GM21367 (cell line): ENCODE results near the gene COX19.

Experiments
- ATAC-seq: cut with Tn5 transposase; IDR thresholded peaks from one replicate; pipeline ENCODE4 v1.9.1; 2021; ENCODE audit not compliant: unreplicated experiment

COX19 gene

GRCh38 chr7:992709-993607, 17.6 kb upstream of the COX19 start:
- peak; percentile 76 for ATAC-seq

DNA sequence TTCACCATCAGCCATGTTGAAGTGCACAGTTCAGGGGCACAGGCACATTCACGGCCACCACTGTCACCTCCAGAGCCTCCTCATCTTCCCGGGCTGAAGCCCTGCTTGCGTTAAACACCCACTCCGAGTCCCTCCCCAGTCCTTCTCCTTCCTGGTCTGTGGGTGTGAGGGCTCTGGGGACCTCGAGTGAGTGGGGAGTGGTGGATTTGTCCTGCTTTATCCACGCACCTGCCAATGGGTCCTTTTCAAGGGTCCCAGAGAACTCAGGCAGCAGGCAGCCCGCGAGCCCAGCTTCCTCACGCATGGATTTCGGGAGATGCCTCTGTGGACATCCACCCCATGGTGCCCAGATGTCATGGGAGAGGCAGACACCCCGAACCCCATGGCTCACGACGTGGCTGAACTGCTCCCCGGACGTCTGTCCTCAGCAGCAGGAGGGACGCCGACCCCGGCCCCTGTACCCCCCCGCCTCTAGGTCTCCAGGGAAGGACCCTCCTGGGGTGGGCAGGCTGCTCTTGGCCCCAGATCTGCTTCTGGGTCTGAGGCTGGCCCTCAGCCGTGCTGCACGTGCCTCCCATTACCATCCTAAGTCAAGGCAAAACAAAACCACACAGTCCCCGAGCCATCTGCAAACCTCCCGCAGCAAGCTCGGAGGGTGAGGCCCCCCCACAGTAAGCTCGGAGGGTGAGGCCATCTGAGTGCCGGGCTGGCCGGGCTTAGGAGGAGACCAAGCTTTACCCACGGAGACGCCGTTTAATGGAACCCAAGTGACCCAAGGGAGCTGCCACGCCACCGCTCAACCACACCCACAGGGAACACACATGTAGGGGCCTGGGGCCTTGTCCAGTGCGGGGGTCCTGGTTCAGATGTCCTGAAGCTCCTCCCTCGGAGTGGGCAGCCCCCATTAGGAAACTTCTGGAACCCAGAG, 16.6 kb upstream of the COX19 start:
- no peak for ATAC-seq

DNA sequence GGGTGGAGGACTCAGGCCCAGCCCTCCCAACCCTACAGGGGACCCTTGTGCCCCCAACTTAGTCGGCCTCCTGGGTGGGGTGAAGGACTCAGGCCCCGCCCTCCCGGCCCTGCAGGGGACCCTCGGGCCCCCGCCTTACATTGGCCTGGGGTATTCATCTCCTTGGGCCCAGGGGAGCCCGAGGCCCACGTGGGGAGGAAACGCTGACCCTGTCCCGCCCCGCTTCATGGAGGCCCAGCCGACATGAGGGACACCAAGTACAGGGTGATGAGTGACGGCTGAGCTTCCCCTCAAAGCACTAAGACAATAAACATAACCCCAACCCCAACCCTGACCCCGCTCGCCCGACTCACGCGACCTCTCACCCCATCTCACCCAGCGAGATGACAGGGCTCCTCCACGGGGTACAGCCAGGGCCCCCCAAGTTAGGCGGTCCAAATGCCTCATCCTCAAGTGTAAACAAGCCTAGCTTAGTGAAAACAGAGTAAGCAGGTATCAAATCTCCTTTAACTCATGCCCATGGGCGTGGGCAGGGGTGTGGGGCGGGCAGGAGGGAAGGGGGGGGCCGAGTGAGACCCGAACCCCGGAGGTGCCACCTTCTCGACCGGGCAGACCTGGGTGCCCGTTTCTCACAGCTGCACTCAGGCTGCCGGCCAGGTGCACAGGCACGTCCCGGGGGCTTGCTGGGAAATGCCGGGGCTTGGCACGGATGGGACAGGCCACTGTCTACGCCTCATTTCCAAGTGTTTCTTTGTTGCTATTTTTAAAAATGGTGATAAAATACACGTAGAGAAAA, 15.8 kb upstream of the COX19 start:
- ATAC-seq, result no peak

DNA sequence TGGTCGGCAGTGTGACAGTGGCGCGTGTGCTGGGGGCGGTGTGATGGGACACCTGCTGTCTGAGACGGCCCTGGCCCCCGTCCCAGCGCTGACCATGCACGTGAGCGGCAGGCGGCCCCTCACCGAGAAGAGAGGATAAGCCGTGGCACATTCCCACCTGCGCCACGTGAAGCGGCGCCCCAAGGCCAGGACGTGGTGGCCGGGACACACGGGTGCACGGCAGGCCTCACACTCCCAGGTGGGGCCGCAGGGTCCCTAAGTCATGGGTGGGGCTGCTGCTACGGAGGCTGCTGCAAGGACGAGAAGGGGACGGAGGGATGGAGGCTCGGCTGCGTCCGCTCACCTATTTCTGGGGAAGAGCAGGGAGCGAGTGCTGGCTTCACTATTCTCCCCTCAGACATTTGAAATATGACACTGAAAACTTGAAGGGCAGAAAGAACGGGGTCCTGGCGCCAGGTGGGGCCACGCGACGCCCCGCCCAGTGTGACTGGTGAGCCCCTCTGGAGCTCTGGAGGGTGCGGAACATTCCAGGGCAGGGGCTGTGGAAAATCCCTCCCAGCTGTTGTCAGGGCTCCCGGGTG, 15.1 kb upstream of the COX19 start:
- no peak for ATAC-seq

- ATAC-seq, result no peak
These were observed 13.7 kb upstream of the COX19 start for GRCh38 chr7:988963-989529.

- ATAC-seq, result no peak
These were observed 13.1 kb upstream of the COX19 start for GRCh38 chr7:988426-988911.

DNA sequence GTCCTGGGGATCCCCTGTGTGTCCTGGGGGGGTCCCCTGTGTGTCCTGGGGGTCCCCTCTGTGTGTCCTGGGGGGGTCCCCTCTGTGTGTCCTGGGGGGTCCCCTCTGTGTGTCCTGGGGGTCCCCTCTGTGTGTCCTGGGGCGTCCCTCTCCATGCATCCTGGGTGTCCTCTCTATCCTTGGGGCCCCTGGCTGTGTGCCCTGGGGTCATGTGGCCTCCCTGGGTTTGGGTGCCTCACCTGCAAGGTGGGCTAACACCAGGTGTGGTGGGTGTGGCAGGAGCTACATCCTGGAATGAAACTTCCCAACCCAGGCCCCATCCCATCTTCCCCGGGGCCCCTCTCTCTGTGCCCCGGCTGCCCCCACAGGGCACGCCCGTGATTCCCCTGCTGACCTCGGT, 12.6 kb upstream of the COX19 start:
- no peak for ATAC-seq

GRCh38 chr7:986766-987751, 11.7 kb upstream of the COX19 start:
- ATAC-seq, result no peak

- no peak for ATAC-seq
These were observed 10.8 kb upstream of the COX19 start for GRCh38 chr7:985915-986741.

- no peak for ATAC-seq
These were observed 9.7 kb upstream of the COX19 start for GRCh38 chr7:985127-985416.

GRCh38 chr7:984361-985126, 9.2 kb upstream of the COX19 start:
- no peak for ATAC-seq

DNA sequence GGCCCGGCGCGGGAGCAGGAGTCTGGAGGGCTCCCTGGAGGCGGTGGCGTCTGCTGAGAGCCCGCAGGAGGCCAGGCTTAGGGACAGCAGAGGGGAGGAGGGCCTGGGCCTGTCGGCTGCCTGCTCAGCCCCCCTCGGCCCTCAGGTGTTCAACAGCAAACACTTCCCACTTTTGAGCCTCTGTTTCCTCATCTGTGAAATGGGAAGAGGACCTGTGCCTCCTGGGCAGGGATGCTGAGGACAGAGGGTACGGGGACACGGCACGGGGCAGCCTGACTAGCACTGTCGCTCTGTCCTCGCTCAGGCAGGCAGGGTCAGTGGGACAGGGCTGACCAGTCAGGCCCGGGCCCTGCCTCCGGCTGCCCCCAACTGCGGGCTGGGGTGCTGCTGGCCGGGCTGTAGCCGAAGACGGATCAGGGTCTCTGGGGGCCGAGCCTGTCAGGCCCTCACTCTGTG, 8.3 kb upstream of the COX19 start:
- ATAC-seq, result no peak

- ATAC-seq, result no peak
These were observed 7.8 kb upstream of the COX19 start, which contains the start of gene CYP2W1 for GRCh38 chr7:983004-983615. Gene CYP2W1, plus strand, starts transcription at chr7:983181. Its CDS starts 31 bp downstream, at chr7:983212.

DNA sequence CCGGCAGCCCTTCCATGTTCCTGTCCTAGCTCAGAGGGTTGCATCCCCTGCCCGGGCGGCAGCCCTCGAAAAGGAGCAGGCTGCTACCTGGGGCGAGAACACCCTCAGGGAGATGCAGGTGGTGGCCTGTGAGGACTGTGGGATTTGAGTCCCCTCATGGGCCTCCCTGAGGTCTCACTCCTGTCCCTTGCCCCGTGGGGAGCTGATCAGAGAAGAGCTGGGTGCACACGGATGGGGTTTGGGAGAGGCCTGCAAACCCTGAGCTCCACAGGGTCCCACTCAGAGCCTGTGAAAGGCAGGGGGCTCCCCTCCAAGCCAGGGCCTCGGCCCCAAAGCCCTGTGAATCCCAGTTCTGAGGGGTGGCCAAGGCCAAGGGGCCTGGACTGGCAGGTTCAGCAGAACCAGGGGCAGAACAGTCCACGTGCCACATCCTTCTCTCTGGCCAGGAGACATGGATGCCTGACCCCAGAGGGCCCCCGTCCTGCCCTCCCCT, 7.2 kb upstream of the COX19 start:
- ATAC-seq, result no peak

DNA sequence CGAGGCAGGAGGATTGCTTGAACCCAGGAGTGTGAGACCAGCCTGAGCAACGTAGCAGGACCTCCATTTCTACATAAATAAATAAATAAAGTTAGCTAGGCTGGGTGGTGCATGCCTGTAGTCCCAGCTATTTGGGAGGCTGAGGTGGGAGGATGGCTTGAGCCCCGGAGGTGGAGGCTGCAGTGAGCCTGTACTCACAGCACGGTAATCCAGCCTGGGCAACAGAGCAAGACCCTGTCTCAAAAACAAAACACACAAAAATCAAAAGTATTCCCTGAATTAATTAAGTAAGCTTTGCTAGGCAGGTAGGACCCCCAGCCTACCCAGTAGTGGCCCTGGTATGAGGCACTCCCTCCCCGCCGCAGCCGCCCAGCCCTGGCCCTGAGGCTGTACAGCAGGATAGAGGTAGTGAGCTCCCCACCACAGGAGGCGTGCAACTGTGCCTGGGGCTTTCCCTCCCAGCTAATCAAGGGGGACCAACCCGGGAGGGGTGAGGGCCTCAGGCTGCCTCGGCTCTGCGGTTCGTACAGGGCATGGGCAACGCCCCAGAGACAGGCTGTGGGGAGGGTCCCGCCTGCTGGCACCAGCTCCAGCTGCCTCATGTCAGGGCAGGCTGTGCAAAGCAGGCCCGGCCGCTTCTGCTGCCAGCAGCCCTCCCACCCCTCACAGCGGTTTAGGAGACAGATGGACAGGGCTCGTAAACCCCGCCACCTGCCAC, 6.6 kb upstream of the COX19 start:
- ATAC-seq, result no peak

DNA sequence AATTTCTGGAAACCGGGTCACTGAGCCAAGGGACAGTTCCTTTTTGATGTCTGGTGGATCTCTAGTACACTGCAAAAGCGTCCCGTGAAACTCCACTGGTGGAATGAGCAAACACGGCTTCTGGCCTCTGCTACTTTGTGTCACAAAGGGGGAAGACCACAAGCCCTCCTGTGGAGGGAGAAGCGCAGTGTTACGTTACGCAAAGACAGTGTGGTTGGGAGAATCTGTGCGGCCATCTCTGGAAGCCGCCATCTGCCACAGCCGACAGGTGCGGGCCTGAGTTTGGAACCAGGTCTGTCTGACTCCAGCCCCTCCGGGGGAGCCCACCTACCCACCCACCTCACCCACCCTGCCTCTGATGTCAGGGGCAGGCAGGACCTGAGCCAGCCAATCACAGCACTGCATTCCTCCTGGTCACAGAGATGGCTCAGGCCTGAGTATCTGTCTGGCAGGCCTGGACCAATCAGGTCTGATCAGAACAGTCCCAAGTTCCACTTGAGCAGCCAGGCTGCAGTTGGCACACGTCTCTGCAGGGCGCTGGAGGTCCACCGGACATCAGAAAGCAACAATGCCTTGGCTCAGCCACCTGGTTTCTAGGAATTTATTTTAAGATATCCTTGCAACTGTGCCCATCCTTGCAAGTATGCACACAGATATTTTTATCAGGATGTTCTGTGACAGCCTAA, 4.7 kb upstream of the COX19 start:
- ATAC-seq, result no peak
